Prostate gland (tissue), 2 donors: ENCODE results near the gene NR2C1.

Experiments used
- CTCF ChIP-seq, 4 experiments: fragments of 200-600 bp in 2 of 4; fragments of 450-650 bp in 2 of 4; sonication (generic) in 2 of 4; IDR thresholded peaks; 1 replicate in 3 of 4; 2 replicates in 1 of 4; pipeline ENCODE4 v1.5.1; 2016 to 2019; ENCODE audit warnings: antibody characterized with exemption in 4 of 4, mild to moderate bottlenecking in 2 of 4, moderate library complexity in 2 of 4
- POLR2A ChIP-seq: fragments of 450-650 bp; IDR thresholded peaks from one replicate; pipeline ENCODE4 v1.6.1; 2016; ENCODE audit warnings: antibody characterized with exemption, mild to moderate bottlenecking
- POLR2AphosphoS5 ChIP-seq: sonication (generic); formaldehyde crosslinking; IDR thresholded peaks from one replicate; pipeline ENCODE4 v1.6.1; 2017; ENCODE audit warnings: antibody characterized with exemption

DNA sequence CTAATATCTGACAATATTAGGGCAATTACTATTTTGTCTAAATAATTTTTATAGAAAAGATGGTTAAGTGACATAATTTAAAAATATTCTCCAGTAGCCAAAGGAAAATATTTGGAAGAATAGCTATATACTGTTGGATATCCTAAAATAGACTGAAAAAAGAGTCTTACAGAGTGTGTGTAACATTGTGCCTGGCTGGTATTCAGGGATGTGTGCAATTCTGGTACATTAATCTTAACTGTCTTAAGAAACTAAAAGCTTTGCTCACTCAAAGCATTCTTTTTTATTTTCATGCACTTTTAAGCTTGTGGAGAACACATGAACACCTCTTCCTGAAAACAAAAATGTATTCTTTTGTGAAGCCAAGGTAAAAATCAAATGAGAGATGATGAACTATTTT is 10.1 kb upstream of the NR2C1 start:
- no peak for TF ChIP-seq CTCF (IDR thresholded peaks at IDR 0.05)
- no peak for TF ChIP-seq POLR2A
- no peak for TF ChIP-seq POLR2AphosphoS5
